HEK293 (cell line): Measurements from ENCODE around the gene CR1.

Experiments
- CTCF ChIP-seq: fragments of 450-650 bp; formaldehyde crosslinking; IDR thresholded peaks from 2 replicates; pipeline ENCODE4 v1.5.1; 2016; ENCODE audit warnings: missing biosample characterization, missing genetic modification characterization
- ZNF274 ChIP-seq, 2 experiments: fragments of 200-500 bp in 1 of 2; fragments of 450-650 bp in 1 of 2; sonication (Bioruptor generic) in 1 of 2; formaldehyde crosslinking in 1 of 2; IDR thresholded peaks; 2 replicates each; pipeline versions ENCODE4 v1.5.1 to v1.6.1; 2014 to 2016; ENCODE audit warnings: borderline replicate concordance in 1 of 2, inconsistent platforms in 1 of 2, low read length in 1 of 2, missing biosample characterization in 1 of 2, missing genetic modification characterization in 1 of 2
- ZNF692 ChIP-seq: fragments of 450-650 bp; formaldehyde crosslinking; IDR thresholded peaks from 2 replicates; pipeline ENCODE4 v1.5.1; 2016; ENCODE audit warnings: missing biosample characterization, missing genetic modification characterization
- ZNF785 ChIP-seq: fragments of 450-650 bp; formaldehyde crosslinking; IDR thresholded peaks from 2 replicates; pipeline ENCODE4 v1.5.1; 2016; ENCODE audit warnings: missing biosample characterization, missing genetic modification characterization
- ZSCAN5A ChIP-seq: fragments of 450-650 bp; formaldehyde crosslinking; IDR thresholded peaks from 2 replicates; pipeline ENCODE4 v1.5.1; 2016; ENCODE audit warnings: missing biosample characterization, missing genetic modification characterization

- no peak for TF ChIP-seq ZNF785 (tag by site-specific recombination)
- TF ChIP-seq ZNF274 (IDR thresholded peaks at IDR 0.05; ENCODE audit: low read length): no peak
- TF ChIP-seq ZNF274 (tag by site-specific recombination; IDR thresholded peaks at IDR 0.05; ENCODE audit: borderline replicate concordance): no peak
- no peak for TF ChIP-seq CTCF (tag by site-specific recombination)
- TF ChIP-seq ZNF692 (tag by site-specific recombination): no peak
- no peak for TF ChIP-seq ZSCAN5A (tag by site-specific recombination)
These were observed 158.4 kb downstream of the CR1 start for GRCh38 chr1:207654320-207654719.
